WTC11 (cell line): ENCODE results near the gene SLC22A25. TPM values are rescaled to one million over a fixed set of nuclear protein-coding genes. Genes with fewer than 3 reads are reported as not detected.

Experiments
- ATAC-seq: fragments of 200-7000 bp; cut with Tn5 transposase; 2 replicates; pipeline ENCODE4 v1.10.0; 2021; ENCODE audit warnings: mild to moderate bottlenecking, moderate library complexity
- CTCF ChIA-PET: fragments of 300-600 bp; sonication (Branson Sonifier 250); formaldehyde crosslinking; loops from one replicate; lab custom pipeline; 2021; ENCODE audit warnings: antibody characterized with exemption; lab: Charles Lee
- POLR2A ChIA-PET: fragments of 350-600 bp; sonication (Branson Sonifier 250); formaldehyde crosslinking; loops from one replicate; lab custom pipeline; 2021; ENCODE audit warnings: antibody characterized with exemption; lab: Charles Lee
- DNase-seq: peaks from one replicate; pipeline ENCODE4 v3.0.0; 2021; ENCODE audit warnings: low spot score
- H3K27ac Mint-ChIP-seq: 2 replicates; pipeline ENCODE4 v1.8.0; 2021; ENCODE audit warnings: mixed read lengths
- H3K27me3 Mint-ChIP-seq: 2 replicates; pipeline ENCODE4 v1.8.0; 2021; ENCODE audit warnings: low read depth, mild to moderate bottlenecking, moderate library complexity, mixed read lengths
- H3K36me3 Mint-ChIP-seq: 2 replicates; pipeline ENCODE4 v1.8.0; 2021; ENCODE audit warnings: mixed read lengths
- H3K4me1 Mint-ChIP-seq: 2 replicates; pipeline ENCODE4 v1.8.0; 2022; ENCODE audit warnings: mixed read lengths
- H3K4me3 Mint-ChIP-seq: 2 replicates; pipeline ENCODE4 v1.8.0; 2021; ENCODE audit warnings: mild to moderate bottlenecking, moderate library complexity, mixed read lengths
- H3K9me3 Mint-ChIP-seq: 2 replicates; pipeline ENCODE4 v1.8.0; 2021; ENCODE audit warnings: mixed read lengths
- ATF1 ChIP-seq: sonication (generic); formaldehyde crosslinking; IDR thresholded peaks from 2 replicates; pipeline ENCODE4 v1.8.1; 2023; ENCODE audit warnings: mild to moderate bottlenecking, moderate library complexity, missing genetic modification reagents
- CREM ChIP-seq: sonication (generic); formaldehyde crosslinking; IDR thresholded peaks from 2 replicates; pipeline ENCODE4 v1.8.1; 2022; ENCODE audit warnings: mild to moderate bottlenecking, missing genetic modification reagents, moderate library complexity
- EMX1 ChIP-seq: fragments of 250-450 bp; sonication (Bioruptor Pico); IDR thresholded peaks from 2 replicates; pipeline ENCODE4 v1.8.0; 2021; ENCODE audit warnings: mild to moderate bottlenecking
- FOXP1 ChIP-seq: sonication (generic); formaldehyde crosslinking; IDR thresholded peaks from 2 replicates; pipeline ENCODE4 v1.8.0; 2022; ENCODE audit warnings: missing genetic modification reagents, mild to moderate bottlenecking, moderate library complexity, borderline replicate concordance
- GABPB1 ChIP-seq: sonication (generic); formaldehyde crosslinking; IDR thresholded peaks from 2 replicates; pipeline ENCODE4 v1.8.1; 2023; ENCODE audit warnings: mild to moderate bottlenecking, missing genetic modification reagents
- GRHL2 ChIP-seq: fragments of 250-450 bp; sonication (Bioruptor Pico); IDR thresholded peaks from 2 replicates; pipeline ENCODE4 v1.8.0; 2022; ENCODE audit warnings: mild to moderate bottlenecking, moderate library complexity; ENCODE audit not compliant: insufficient replicate concordance, severe bottlenecking
- IRF1 ChIP-seq: sonication (generic); formaldehyde crosslinking; IDR thresholded peaks from 2 replicates; pipeline ENCODE4 v1.8.0; 2023; ENCODE audit warnings: missing genetic modification reagents
- NFYB ChIP-seq: sonication (generic); formaldehyde crosslinking; conservative IDR thresholded peaks from 2 replicates; pipeline ENCODE4 v1.8.0; 2022; ENCODE audit warnings: low read depth, missing genetic modification reagents
- NR2C2 ChIP-seq: sonication (generic); formaldehyde crosslinking; IDR thresholded peaks from 2 replicates; pipeline ENCODE4 v1.8.0; 2022; ENCODE audit warnings: mild to moderate bottlenecking, missing genetic modification reagents
- PRRX2 ChIP-seq: fragments of 250-450 bp; sonication (Bioruptor Pico); IDR thresholded peaks from 2 replicates; pipeline ENCODE4 v1.8.0; 2021; ENCODE audit warnings: mild to moderate bottlenecking
- ZBTB21 ChIP-seq: sonication (generic); formaldehyde crosslinking; IDR thresholded peaks from 2 replicates; pipeline ENCODE4 v1.8.1; 2023; ENCODE audit warnings: mild to moderate bottlenecking, missing genetic modification reagents, borderline replicate concordance
- ZNF138 ChIP-seq: sonication (generic); formaldehyde crosslinking; conservative IDR thresholded peaks from 2 replicates; pipeline ENCODE4 v1.8.1; 2022; ENCODE audit warnings: mild to moderate bottlenecking, moderate library complexity, missing genetic modification reagents
- ZNF396 ChIP-seq: fragments of 250-450 bp; sonication (Bioruptor Pico); IDR thresholded peaks from 2 replicates; pipeline ENCODE4 v1.8.0; 2021; ENCODE audit warnings: mild to moderate bottlenecking, moderate library complexity, borderline replicate concordance
- ZNF425 ChIP-seq: fragments of 250-450 bp; sonication (Bioruptor Pico); conservative IDR thresholded peaks from 2 replicates; pipeline ENCODE4 v1.9.0; 2021; ENCODE audit warnings: mild to moderate bottlenecking
- ZSCAN18 ChIP-seq: fragments of 250-450 bp; sonication (Bioruptor Pico); IDR thresholded peaks from 2 replicates; pipeline ENCODE4 v2.1.2; 2022; ENCODE audit warnings: mild to moderate bottlenecking, moderate library complexity
- total RNA-seq: library from RNA; stranded (reverse); gene quantifications from 3 replicates; pipeline ENCODE4 v1.2.3, GENCODE V29; 2021
- TF ChIP-seq, protein P1 (sequence below): sonication (generic); formaldehyde crosslinking; IDR thresholded peaks from 2 replicates; pipeline ENCODE4 v1.8.1; 2022; ENCODE audit warnings: missing genetic modification reagents, borderline replicate concordance

Gene SLC22A25
- total RNA-seq, 1 experiment from 2014 or later, result not detected

DNA sequence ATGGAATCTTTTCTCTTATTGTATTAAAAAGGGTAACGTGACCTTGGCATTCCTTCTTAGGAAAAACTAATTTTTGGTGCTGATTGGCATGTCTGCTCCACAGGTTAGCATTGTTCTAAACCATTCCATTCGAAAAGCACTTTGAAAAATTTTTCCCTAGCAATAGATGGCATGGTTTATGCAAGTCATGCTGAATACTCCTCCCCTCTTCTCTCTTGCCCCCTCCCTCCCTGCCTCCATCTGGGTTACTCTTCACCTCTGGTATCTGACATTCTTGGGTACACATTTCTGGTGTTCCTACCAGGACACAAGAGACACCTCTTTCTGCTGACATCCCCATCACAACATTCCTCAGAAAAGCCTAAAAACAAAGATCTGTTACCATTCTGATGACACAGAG lies 1.5 kb upstream of the SLC22A25 start (continued):
- no peak for TF ChIP-seq EMX1 (CRISPR knock-in tag)
- TF ChIP-seq, protein P1, sequence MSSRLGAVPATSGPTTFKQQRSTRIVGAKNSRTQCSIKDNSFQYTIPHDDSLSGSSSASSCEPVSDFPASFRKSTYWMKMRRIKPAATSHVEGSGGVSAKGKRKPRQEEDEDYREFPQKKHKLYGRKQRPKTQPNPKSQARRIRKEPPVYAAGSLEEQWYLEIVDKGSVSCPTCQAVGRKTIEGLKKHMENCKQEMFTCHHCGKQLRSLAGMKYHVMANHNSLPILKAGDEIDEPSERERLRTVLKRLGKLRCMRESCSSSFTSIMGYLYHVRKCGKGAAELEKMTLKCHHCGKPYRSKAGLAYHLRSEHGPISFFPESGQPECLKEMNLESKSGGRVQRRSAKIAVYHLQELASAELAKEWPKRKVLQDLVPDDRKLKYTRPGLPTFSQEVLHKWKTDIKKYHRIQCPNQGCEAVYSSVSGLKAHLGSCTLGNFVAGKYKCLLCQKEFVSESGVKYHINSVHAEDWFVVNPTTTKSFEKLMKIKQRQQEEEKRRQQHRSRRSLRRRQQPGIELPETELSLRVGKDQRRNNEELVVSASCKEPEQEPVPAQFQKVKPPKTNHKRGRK (CRISPR knock-in tag), result no peak

DNA sequence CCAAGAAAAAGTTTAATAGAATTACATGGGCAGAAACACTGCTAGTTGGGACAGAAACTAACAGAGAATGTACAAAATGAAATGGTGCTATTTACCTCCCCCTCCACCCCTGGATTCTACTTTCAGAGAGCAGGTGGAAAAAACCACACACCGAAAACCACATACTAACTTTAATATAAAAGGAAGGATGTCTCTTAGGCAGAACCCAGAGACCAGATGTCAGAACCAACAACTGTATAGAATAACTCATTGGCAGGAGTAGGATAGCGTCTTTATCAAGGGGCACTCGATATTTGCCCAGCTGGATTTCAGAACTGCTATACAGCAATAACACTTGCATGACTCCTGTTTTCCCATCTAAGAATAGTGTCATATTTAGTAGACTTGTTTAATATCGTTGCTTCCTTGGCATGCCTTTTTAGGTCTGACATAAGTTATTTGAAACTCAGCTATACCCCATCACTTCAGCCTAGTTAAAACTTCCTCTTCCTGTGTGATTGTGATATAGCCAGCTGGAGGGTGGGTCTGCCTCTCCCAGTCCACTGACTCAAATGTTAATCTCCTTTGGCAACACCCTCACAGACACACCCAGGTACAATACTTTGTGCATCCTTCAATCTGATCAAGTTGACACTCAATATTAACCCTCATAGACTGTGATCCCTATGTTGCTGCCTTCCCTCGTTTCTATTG lies 1.2 kb downstream of the SLC22A25 start:
- H3K27me3 Mint-ChIP-seq, result peaks cover 37% of the 10 kb centered on the region
- TF ChIP-seq ATF1 (CRISPR knock-in tag) (no peak), NFYB (no peak), GRHL2 (no peak), CREM (CRISPR knock-in tag) (no peak), ZNF425 (CRISPR knock-in tag) (no peak), ZNF138 (CRISPR knock-in tag) (no peak)
- TF ChIP-seq, all 79 proteins: peak for 0
- ATAC-seq, result no peak
- CTCF ChIA-PET, result no interaction called here
- Mint-ChIP-seq H3K9me3 (peaks cover 17% of the 10 kb centered on the region), H3K4me3 (no peak overlapping the region), H3K4me1 (peaks cover 6% of the 10 kb centered on the region), H3K27ac (no peak overlapping the region), H3K36me3 (peaks cover 8% of the 10 kb centered on the region)
- DNase-seq, result no peak
- POLR2A ChIA-PET, result no interaction called here

GRCh38 chr11:63240791-63241379 lies 2.5 kb downstream of the SLC22A25 start:
- H3K27me3 Mint-ChIP-seq, result peaks cover 36% of the 10 kb centered on the region
- H3K4me1 Mint-ChIP-seq, result peaks cover 6% of the 10 kb centered on the region
- CTCF ChIA-PET, result no interaction called here
- H3K36me3 Mint-ChIP-seq, result peaks cover 15% of the 10 kb centered on the region
- H3K9me3 Mint-ChIP-seq, result peaks cover 26% of the 10 kb centered on the region
- TF ChIP-seq ZSCAN18 (CRISPR knock-in tag), result no peak
- no peak for TF ChIP-seq EMX1 (CRISPR knock-in tag)
- TF ChIP-seq ZBTB21 (CRISPR knock-in tag), result no peak
- peak; percentile 97 for TF ChIP-seq GABPB1 (CRISPR knock-in tag)
- TF ChIP-seq IRF1 (CRISPR knock-in tag), result no peak
- no peak for TF ChIP-seq ZNF396 (CRISPR knock-in tag)
- TF ChIP-seq NR2C2 (CRISPR knock-in tag), result no peak
- no peak for TF ChIP-seq PRRX2 (CRISPR knock-in tag)
- TF ChIP-seq FOXP1 (CRISPR knock-in tag), result no peak
- DNase-seq (no peak), ATAC-seq (no peak)
- POLR2A ChIA-PET, result no interaction called here
- no peak overlapping the region for H3K4me3 Mint-ChIP-seq
- no peak overlapping the region for H3K27ac Mint-ChIP-seq
